Pancreas (tissue), 10 donors: Measurements from ENCODE around the gene PLAU. TPM values are rescaled to one million over a fixed set of nuclear protein-coding genes. Genes with fewer than 3 reads are reported as not detected.

Experiments used
- ATAC-seq, 4 donors: fragments of 200-7000 bp; cut with Tn5 transposase; one replicate each; pipeline versions ENCODE4 v1.8.0 to v1.9.1; 2020; ENCODE audit warnings: mild to moderate bottlenecking in 4 of 4, moderate library complexity in 4 of 4
- DNase-seq, 6 donors: peaks; one replicate each; pipeline ENCODE4 v3.0.0-alpha.2; 2020
- FAIRE-seq: peaks from 2 replicates; lab custom pipeline; 2012; peaks lifted over from hg19 to GRCh38; lab: Jason Lieb, UNC
- H3K27ac ChIP-seq, 4 donors: fragments of 200-600 bp; sonication (generic); 1 replicate in 3 of 4; 2 replicates in 1 of 4; pipeline versions ENCODE4 v1.5.0 to v1.8.0; 2020
- H3K27me3 ChIP-seq, 4 donors: fragments of 200-600 bp; one replicate each; pipeline ENCODE4 v1.8.0; 2021
- H3K36me3 ChIP-seq, 3 donors: fragments of 200-600 bp; sonication (generic) in 1 of 3; one replicate each; pipeline versions ENCODE4 v1.5.0 to v1.8.0; 2020 to 2021
- H3K4me1 ChIP-seq, 3 donors: fragments of 200-600 bp; one replicate each; pipeline ENCODE4 v1.8.0; 2021
- H3K4me3 ChIP-seq, 4 donors: fragments of 200-600 bp; sonication (generic) in 2 of 4; one replicate each; pipeline versions ENCODE4 v1.5.0 to v1.8.0; 2020 to 2021
- H3K9me3 ChIP-seq, 4 donors: fragments of 200-600 bp; one replicate each; pipeline ENCODE4 v1.8.0; 2021
- CTCF ChIP-seq, 4 donors: fragments of 200-600 bp; sonication (generic) in 3 of 4; IDR thresholded peaks; one replicate each; pipeline versions ENCODE4 v1.5.0 to v1.8.0; 2021; ENCODE audit warnings: antibody characterized with exemption in 4 of 4
- WGBS, 2 donors: extraction: QIAGEN DNeasy Blood & Tissue Kit; methylation state at CpG; one replicate each; pipeline ENCODE4 v1.1.7; 2013; 5-methylcytosine and 5-hydroxymethylcytosine counted together
- intact Hi-C, 3 donors: fragments of 100-400 bp; cut with DNase I; formaldehyde crosslinking; loops; one replicate each; pipeline versions ENCODE4 v1.11.1 to v1.14.2; 2022
- polyA plus RNA-seq, 2 donors: library from polyadenylated mRNA; stranded (reverse); fragments of 200-250 nt; gene quantifications; one replicate each; pipeline ENCODE4 v1.2.3, GENCODE V29; 2013
- total RNA-seq, 6 donors: library from RNA; stranded (reverse); fragmentation: NEBNext Ultra II Directional in 4 of 6; extraction: Animal tissue kit (Norgen Biotek cat#: 25700) in 4 of 6; gene quantifications; one replicate each; pipeline versions ENCODE4 v1.2.1 to v1.2.4, GENCODE V29; 2021 to 2023
- donor health status: healthy with polysubstance abuse.
- donor health status: DM: no; HTN: no; CAD: no; lungs with moderate emphysema.
- donor health status: DM: no; HTN: no; CAD: no.
- donor health status: control.
- donor health status: control.
- donor health status: Bipolar disorder and iron deficiency.
- donor health status: DM: yes; HTN: yes; CAD: no.
- donor health status: DM: no; HTN: no; CAD: no.
- donor health status: DM: no; HTN: no; CAD: no.
- donor health status: DM: yes; HTN: yes; CAD: no.

PLAU gene
- total and polyA plus RNA-seq, 8 donors: 1.5 to 16.3 (median 3.6) TPM

GRCh38 chr10:73905256-73906020, 5.5 kb upstream of the PLAU start:
- Histone ChIP-seq H3K4me1 (peaks cover 0 to 8% (median 0%) of the 10 kb centered on the region in 3 donors), H3K4me3 (no peak overlapping the region), H3K36me3 (no peaks in the 10 kb centered on the region), H3K9me3 (no peaks in the 10 kb centered on the region), H3K27ac (no peak overlapping the region), H3K27me3 (no peaks in the 10 kb centered on the region)
- FAIRE-seq (no peak), DNase-seq (no peak), ATAC-seq (no peak)
- intact Hi-C loops: no loop called here
- 61 to 73% methylated on average over 4 of the region's 4 CpGs for WGBS, 2 donors
- no peak for TF ChIP-seq CTCF (IDR thresholded peaks at IDR 0.05)

GRCh38 chr10:73906524-73907447, 4.1 kb upstream of the PLAU start:
- H3K27me3 ChIP-seq: no peaks in the 10 kb centered on the region
- H3K9me3 ChIP-seq: no peaks in the 10 kb centered on the region
- ATAC-seq: peak in 3 of 4 donors; percentile 44 to 56 (median 56)
- 69 to 77% methylated on average over 8 of the region's 8 CpGs for WGBS, 2 donors
- H3K4me1 ChIP-seq: peaks cover 0 to 8% (median 0%) of the 10 kb centered on the region in 3 donors
- intact Hi-C loops: no loop called here
- DNase-seq: peak in 2 of 6 donors; percentile 21 to 25
- peak overlapping the region in 2 of 4 donors; percentile 44 to 69 for H3K27ac ChIP-seq
- no peak for TF ChIP-seq CTCF (IDR thresholded peaks at IDR 0.05)
- no peaks in the 10 kb centered on the region for H3K36me3 ChIP-seq
- no peak for FAIRE-seq
- no peak overlapping the region for H3K4me3 ChIP-seq

GRCh38 chr10:73907841-73908517, 3.0 kb upstream of the PLAU start:
- H3K4me3 ChIP-seq: no peak overlapping the region
- H3K4me1 ChIP-seq: peaks cover 0 to 4% (median 0%) of the 10 kb centered on the region in 3 donors
- H3K9me3 ChIP-seq: no peaks in the 10 kb centered on the region
- intact Hi-C loops: no loop called here
- DNase-seq (no peak), FAIRE-seq (no peak), ATAC-seq (peak in 2 of 4 donors; percentile 29 to 45)
- TF ChIP-seq CTCF (IDR thresholded peaks at IDR 0.05): no peak
- WGBS, 2 donors: 82 to 91% methylated on average over 6 of the region's 6 CpGs
- H3K27me3 ChIP-seq: no peaks in the 10 kb centered on the region
- no peaks in the 10 kb centered on the region for H3K36me3 ChIP-seq
- peak overlapping the region in 2 of 4 donors; percentile 60 to 69 for H3K27ac ChIP-seq

- H3K36me3 ChIP-seq: no peaks in the 10 kb centered on the region
- TF ChIP-seq CTCF (IDR thresholded peaks at IDR 0.05): no peak
- H3K4me3 ChIP-seq: no peak overlapping the region
- intact Hi-C loops: no loop called here
- H3K27me3 ChIP-seq: no peaks in the 10 kb centered on the region
- H3K4me1 ChIP-seq: peaks cover 0 to 4% (median 0%) of the 10 kb centered on the region in 3 donors
- no peak for FAIRE-seq
- peak in 2 of 4 donors; percentile 30 to 39 for ATAC-seq
- peak overlapping the region in 2 of 4 donors; percentile 60 to 69 for H3K27ac ChIP-seq
- no peaks in the 10 kb centered on the region for H3K9me3 ChIP-seq
- no peak for DNase-seq
- WGBS, 2 donors: 63 to 65% methylated on average over 10 of the region's 10 CpGs
These were observed 1.9 kb upstream of the PLAU start for GRCh38 chr10:73908853-73909539.
